HG03103 (cell line): ENCODE measurements around the gene CATSPERD.
A peak's percentile ranks its signal among the peaks of the same experiment; 100 is the strongest.

Experiments used
- ATAC-seq: cut with Tn5 transposase; IDR thresholded peaks from one replicate; pipeline ENCODE4 v1.9.1; 2021; ENCODE audit warnings: low read depth; ENCODE audit not compliant: unreplicated experiment

The CATSPERD gene

GRCh38 chr19:5719961-5720790 is at the start of gene CATSPERD, which contains the start of gene LONP1:
TSS of gene CATSPERD (plus strand) at chr19:5720637. CDS start at chr19:5720738, 101 bp downstream.
TSS of gene LONP1 (minus strand) at chr19:5720146. CDS start at chr19:5720132, 14 bp downstream.
- peak; percentile 74 for ATAC-seq

DNA sequence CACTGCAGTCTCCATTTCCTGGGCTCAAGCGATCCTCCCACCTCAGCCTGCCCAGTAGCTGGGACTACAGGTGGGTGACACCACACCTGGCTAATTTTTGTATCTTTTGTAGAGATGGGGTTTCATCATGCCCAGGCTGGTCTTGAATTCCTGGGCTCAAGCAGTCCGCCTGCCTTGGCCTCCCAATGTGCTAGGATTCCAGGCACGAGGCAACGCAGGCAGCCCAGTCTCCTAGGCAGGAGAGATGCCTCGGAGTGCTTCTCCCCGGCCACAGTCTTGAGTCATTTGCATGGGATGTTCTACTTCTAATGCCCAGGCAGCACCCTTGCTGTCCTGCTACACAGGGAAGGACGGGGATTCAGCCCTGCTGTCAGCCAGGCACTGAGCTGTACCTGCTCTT is 48.8 kb upstream of the CATSPERD start:
- ATAC-seq: no peak

- ATAC-seq: no peak
Observed at GRCh38 chr19:5672708-5673459, 47.6 kb upstream of the CATSPERD start.

DNA sequence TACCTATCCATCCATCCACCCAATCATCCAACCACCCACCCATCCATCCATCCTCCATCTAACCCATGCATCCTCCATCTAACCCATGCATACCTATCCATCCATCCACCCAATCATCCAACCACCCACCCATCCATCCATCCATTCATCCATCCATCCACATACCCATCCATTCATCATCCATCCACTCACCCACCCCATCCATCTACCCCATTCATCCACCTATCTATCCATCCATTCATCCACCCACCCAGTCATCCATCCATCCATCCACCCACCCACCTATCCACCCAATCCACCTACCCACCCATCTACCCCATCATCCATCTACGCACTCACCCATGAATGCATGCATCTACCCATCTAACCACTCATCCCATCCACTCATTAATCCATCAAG is 46.7 kb upstream of the CATSPERD start:
- no peak for ATAC-seq

DNA sequence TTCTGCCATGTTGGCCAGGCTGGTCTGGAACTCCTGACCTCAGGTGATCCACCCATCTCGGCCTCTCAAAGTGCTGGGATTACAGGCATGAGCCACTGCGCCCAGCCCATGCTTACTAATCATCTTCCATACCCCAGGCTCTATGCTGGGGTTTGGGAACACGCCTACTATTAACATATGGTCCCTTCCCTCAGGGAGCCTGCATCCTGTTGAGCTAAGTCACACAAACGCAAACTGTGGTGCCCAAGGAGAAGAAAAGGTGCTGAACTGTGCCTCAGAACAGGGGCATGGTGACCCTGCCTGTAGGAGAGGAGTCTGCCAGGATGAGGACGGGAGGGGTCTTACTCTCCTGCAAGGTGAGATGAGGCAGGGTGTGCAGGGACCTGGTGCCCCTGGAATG is 45.7 kb upstream of the CATSPERD start:
- ATAC-seq: no peak

GRCh38 chr19:5676105-5676771 is 44.2 kb upstream of the CATSPERD start:
- no peak for ATAC-seq

DNA sequence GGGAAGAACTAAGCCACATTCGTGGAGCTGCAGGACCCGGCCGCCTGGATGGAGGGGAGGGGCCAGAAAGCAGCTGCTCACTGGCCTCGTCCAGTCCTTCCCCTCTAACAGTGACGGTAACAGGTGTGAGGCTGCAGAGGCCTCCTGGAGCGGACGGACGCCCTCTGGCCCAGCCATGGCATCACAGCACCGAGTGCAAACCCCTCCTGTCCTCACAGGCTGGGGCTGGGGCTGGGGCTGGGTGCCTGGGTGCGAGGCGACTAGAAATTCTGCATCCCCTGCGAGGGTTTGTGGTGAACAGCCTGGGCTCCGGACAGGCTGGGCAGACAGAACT is 43.7 kb upstream of the CATSPERD start:
- ATAC-seq: no peak

DNA sequence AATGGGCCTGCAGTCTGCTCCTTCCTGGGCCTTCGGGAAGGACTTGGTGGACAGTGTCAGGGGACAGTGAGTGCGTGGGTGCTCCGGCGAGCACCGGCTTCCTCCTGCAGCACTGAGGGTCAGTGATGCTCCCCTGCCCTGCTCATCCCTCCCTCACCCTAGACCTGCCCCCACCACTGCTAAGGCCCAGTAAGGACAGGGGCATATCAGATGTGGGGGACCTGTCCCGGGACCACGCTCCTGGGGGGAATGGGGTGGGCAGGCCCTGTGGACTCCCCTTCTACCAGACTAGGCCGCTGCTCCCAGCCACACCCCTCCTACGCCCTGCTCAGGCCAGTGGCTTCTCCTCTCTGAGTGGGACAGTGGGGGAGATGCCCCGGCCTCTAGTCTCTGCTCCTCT is 43.3 kb upstream of the CATSPERD start:
- no peak for ATAC-seq

- no peak for ATAC-seq
Observed at GRCh38 chr19:5677580-5677979, 42.9 kb upstream of the CATSPERD start.

DNA sequence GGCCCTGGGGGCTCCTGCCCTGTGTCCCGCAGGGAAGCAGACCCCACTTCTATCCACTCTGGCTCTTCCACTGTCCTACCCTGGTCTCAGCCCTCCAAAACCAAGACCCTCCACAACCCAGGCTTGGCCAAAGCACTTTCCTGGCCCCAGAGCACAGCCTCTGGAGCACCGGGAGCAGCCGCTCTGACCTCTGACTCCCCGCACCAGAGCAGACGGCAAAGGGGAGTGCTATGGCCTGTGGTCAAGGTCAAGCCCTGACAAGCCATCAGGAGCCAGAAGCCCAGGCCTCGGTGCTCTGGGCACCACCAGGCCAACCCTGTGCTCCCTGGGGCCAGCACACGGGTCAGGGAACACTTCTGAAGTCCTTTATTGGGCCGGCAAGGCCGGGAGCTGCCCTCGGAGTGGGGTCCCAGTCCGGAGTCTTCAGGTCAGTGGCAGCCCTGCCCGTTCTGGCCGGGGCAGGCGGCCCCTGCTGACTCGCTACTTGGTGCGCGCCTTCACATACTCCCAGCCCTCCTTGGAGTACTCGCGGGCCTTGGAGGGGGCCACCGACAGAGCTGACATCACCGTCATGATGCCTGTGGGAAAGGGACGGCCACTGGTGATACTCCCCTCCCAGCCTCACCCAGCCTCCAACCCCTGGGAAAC is 42.2 kb upstream of the CATSPERD start:
- no peak for ATAC-seq

DNA sequence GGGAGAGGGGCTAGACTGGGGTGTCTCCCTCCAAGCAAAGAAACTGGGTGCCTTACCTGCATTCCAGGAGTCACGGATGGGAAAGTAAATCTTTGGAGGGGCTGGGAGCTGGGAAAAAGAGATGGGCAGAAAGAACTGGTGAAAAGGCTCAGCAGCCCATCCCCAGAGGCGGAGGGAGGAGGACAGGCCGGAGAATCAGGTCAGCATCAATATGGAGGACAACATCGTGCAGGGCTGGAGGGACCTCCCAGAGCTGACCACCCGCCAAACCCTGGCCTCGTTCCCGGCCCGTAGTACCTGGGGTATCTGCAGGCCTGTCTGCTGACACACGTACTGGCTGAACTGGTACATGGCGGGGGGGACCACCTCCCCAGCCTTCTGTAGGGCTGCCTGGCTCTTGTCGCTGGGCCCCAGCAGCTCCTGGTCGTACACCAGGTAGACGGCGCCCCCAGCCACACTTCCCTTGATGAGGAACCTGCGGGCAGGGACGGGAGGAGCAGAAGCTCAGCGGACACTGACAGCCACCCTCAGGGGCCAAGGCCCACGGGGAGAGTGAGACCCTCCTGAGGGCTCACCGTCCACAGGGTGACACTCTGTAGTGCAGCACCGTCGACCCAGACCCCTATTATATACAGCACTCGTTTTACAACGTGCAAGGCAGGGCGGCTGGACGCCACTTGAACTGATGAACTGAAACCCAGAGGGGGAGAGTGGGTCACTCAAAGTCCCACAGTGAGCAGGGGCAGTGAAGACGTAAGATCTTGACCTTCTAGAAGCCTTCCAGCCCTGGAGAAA is 41.0 kb upstream of the CATSPERD start:
- no peak for ATAC-seq

- ATAC-seq: no peak
Observed at GRCh38 chr19:5680084-5680436, 40.4 kb upstream of the CATSPERD start.

GRCh38 chr19:5680437-5681368 is 39.7 kb upstream of the CATSPERD start, which contains the start of the genes HSD11B1L and MICOS13:
TSS of gene HSD11B1L (plus strand) at chr19:5681027. CDS start at chr19:5684833, 3,806 bp downstream.
TSS of gene MICOS13 (minus strand) at chr19:5680516. CDS start at chr19:5680486, 30 bp downstream.
- ATAC-seq: peak; percentile 80

DNA sequence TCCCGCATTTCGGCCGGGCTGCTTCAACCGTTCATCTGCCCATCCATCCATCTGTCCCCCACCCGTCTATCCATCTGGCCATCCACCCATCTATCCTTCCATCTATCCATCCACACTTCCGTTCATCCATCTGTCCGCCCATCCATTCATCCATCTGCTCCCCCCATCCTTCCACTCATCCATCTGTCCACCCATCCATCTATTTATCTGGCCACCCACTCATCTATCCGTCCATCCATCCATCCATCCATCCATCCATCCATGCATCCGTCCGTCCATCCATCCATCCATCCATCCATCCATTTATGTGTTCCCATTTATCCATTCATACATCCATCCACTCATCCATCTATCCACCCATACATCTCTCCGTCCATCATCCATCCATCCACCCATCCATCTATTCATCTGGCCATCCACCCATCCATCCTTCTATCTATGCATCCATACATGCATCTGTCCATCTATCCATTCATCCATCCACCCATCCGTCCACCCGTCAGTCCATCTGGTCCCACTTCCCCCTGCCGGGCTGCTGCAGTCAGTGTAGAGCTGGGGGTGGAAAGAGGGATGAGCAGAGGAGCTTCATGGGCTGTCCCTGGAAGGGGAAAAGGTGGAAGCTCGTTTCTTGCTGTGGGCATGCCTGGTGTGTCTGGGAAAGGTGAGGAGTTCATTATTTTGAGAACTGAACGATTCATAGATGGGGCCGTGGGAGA is 38.9 kb upstream of the CATSPERD start:
- no peak for ATAC-seq

DNA sequence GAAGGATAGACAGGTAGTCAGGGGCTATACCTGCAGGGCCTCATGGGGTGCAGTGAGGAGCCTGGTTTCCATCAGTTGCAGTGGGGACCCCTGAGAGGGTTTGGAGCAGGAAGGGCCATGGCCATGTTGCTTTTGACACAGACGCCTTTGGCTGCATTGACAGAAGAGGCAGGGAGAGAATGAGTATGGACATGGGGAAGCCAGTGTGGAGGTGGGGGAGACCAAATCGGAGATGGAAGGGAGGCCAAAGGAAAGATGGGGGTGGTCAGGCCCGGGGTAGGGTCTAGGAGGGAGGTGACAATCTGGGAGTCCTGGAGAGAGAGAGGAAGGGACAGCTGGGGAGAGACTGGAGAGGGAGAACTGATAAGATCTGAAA is 38.3 kb upstream of the CATSPERD start:
- no peak for ATAC-seq

DNA sequence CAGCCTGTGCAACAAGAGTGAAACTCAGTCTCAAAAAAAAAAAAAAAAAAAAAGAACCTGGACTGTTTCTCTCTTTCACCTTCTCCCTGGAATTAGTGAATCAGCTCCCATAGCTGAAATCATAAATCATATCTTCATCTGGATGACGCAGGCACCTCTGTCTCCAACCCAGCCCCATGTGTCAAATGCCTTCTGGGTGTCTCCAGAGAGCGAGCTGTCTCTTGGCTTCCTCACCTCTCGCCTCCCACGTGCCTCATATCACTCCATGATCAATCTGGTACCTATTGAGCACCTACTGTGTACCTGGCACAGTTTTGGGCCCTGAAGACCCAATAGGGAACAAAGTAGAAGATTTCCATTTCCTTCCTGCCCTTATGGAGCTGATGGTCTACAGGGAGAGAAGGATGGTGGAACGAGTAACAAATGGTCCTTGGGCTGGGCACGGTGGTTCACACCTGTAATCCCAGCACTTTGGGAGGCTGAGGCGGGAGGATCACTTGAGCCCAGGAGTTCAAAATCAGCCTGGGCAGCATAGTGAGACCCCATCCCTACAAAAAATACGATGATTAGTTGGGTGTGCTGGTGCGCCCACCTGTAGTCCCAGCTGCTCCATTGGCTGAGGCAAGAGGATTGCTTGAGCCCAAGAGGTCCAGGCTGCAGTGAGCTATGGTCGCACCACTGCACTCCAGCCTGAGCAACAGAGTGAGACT is 37.1 kb upstream of the CATSPERD start:
- ATAC-seq: no peak

DNA sequence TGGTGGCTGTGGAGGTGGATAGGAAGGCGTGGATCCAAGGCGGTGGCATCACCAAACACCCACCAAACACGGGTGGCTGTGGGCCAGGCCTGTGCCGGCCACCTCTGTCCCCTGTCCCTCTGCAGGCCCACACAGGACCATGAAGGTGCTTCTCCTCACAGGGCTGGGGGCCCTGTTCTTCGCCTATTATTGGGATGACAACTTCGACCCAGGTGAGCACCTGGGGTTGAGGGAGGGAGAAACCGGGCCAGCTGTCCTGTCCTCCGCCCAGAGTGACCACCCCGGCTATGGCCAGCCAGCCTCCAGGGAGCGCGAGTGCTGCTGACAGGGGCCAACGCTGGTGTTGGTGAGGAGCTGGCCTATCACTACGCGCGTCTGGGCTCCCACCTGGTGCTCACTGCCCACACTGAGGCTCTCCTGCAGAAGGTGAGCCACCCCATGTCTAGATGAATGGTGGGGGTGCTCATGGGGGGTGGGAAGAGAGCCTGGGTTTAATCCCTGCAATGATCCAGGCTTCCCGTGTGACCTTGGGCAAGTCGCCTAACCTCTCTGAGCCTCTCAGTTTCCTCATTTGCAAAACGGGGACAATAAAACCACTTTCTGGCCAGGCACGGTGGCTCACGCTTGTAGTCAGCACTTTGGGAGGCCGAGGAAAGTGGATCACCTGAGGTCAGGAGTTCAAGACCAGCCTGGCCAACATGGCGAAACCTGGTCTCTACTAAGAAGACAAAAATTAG is 35.6 kb upstream of the CATSPERD start:
- no peak for ATAC-seq
